Stomach (tissue), 9 donors: ENCODE results near the gene THSD7B. TPM values are rescaled to one million over a fixed set of nuclear protein-coding genes. Genes with fewer than 3 reads are reported as not detected.

Source experiments
- DNase-seq, 2 donors: peaks; one replicate each; pipeline versions ENCODE4 v3.0.0 to v3.0.0-alpha.2; 2013 to 2019
- H3K27ac ChIP-seq, 5 donors: fragments of 200-600 bp in 4 of 5; sonication (generic) in 4 of 5; one replicate each; pipeline ENCODE4 v1.5.1; 2013 to 2019; ENCODE audit warnings: mild to moderate bottlenecking in 1 of 5, moderate library complexity in 1 of 5
- H3K27me3 ChIP-seq, 3 donors: fragments of 200-600 bp; sonication (generic); one replicate each; pipeline ENCODE4 v1.5.1; 2017 to 2019; ENCODE audit warnings: mixed run types in 1 of 3
- H3K36me3 ChIP-seq, 4 donors: fragments of 200-600 bp; sonication (generic); 1 replicate in 3 of 4; 2 replicates in 1 of 4; pipeline ENCODE4 v1.5.1; 2016 to 2019
- H3K4me1 ChIP-seq, 4 donors: fragments of 200-600 bp; sonication (generic); one replicate each; pipeline ENCODE4 v1.5.1; 2016 to 2019
- H3K4me3 ChIP-seq, 4 donors: fragments of 200-600 bp; sonication (generic) in 3 of 4; one replicate each; pipeline ENCODE4 v1.5.1; 2016 to 2019; ENCODE audit warnings: mild to moderate bottlenecking in 1 of 4
- H3K9me3 ChIP-seq, 4 donors: fragments of 200-600 bp; sonication (generic); one replicate each; pipeline ENCODE4 v1.5.1; 2016 to 2019
- EP300 ChIP-seq: sonication (generic); formaldehyde crosslinking; IDR thresholded peaks from one replicate; pipeline ENCODE4 v1.6.1; 2017; ENCODE audit warnings: antibody characterized with exemption
- POLR2A ChIP-seq, 4 donors: fragments of 450-650 bp; IDR thresholded peaks; one replicate each; pipeline ENCODE4 v1.6.1; 2016; ENCODE audit warnings: antibody characterized with exemption in 4 of 4, control low read depth in 2 of 4, mild to moderate bottlenecking in 1 of 4, moderate library complexity in 1 of 4
- POLR2AphosphoS5 ChIP-seq, 3 donors: sonication (generic); formaldehyde crosslinking; IDR thresholded peaks; one replicate each; pipeline ENCODE4 v1.6.1; 2016; ENCODE audit warnings: antibody characterized with exemption in 3 of 3
- WGBS, 5 donors: extraction: QIAGEN DNeasy Blood & Tissue Kit in 3 of 5; methylation state at CpG; one replicate each; pipeline versions ENCODE4 v1.1.5 to v1.1.7; 2013 to 2018; 5-methylcytosine and 5-hydroxymethylcytosine counted together
- intact Hi-C: fragments of 100-400 bp; cut with DNase I; formaldehyde crosslinking; loops from one replicate; pipeline ENCODE4 v1.15.1; 2023; ENCODE audit warnings: low total_unique reads
- polyA plus RNA-seq, 3 donors: library from polyadenylated mRNA; stranded (reverse); fragments of 200-250 nt; gene quantifications; one replicate each; pipeline ENCODE4 v1.2.3, GENCODE V29; 2013
- total RNA-seq, 5 donors: library from RNA; depleted of rRNA; stranded (reverse); fragments of >200 nt; gene quantifications; one replicate each; pipeline versions ENCODE4 v1.1.0 to v1.2.3, GENCODE V29; 2014 to 2016
- TF ChIP-seq, protein P1 (sequence below), 7 experiments: fragments of 450-650 bp in 4 of 7; fragments of 200-600 bp in 3 of 7; sonication (generic) in 3 of 7; IDR thresholded peaks; one replicate each; pipeline ENCODE4 v1.5.1; 2016 to 2019; ENCODE audit warnings: antibody characterized with exemption in 7 of 7, control low read depth in 2 of 7, mild to moderate bottlenecking in 1 of 7
- donor health status: healthy with polysubstance abuse.
- donor health status: Bipolar disorder and iron deficiency.
- donor health status: healthy.

Gene THSD7B
- total and polyA plus RNA-seq, 8 donors, result 0.05 to 4.4 TPM; not detected in 6

DNA sequence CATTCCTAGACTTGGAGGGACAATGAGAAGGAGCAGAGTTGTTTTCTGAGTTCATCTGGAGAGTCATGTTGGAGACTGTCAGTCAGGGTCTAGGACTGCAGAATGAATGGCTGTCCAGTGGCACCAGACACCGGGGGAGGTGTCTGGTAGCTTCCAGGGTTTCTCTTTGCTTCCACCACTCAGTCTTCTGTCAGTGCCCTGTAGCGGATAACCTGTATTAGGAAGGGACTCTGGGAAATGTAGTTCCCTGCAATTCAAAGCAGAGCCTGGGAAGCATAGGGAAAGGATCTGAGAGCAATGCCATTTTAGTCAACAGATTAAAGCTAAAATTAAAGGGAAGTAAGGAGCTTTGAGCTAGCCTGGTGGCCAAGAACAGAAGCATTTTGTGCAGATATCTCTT is 257.9 kb downstream of the THSD7B start:
- intact Hi-C loops, result no loop called here
- Histone ChIP-seq H3K27me3 (no peaks in the 10 kb centered on the region), H3K36me3 (no peaks in the 10 kb centered on the region), H3K4me3 (no peak overlapping the region), H3K4me1 (no peaks in the 10 kb centered on the region), H3K9me3 (peaks cover 0 to 3% (median 0%) of the 10 kb centered on the region in 4 donors), H3K27ac (no peak overlapping the region)
- WGBS, 5 donors, result 34 to 60% (median 56%) methylated on average over 2 of the region's 2 CpGs
- TF ChIP-seq POLR2A (IDR thresholded peaks at IDR 0.05), result no peak
- TF ChIP-seq, protein P1, sequence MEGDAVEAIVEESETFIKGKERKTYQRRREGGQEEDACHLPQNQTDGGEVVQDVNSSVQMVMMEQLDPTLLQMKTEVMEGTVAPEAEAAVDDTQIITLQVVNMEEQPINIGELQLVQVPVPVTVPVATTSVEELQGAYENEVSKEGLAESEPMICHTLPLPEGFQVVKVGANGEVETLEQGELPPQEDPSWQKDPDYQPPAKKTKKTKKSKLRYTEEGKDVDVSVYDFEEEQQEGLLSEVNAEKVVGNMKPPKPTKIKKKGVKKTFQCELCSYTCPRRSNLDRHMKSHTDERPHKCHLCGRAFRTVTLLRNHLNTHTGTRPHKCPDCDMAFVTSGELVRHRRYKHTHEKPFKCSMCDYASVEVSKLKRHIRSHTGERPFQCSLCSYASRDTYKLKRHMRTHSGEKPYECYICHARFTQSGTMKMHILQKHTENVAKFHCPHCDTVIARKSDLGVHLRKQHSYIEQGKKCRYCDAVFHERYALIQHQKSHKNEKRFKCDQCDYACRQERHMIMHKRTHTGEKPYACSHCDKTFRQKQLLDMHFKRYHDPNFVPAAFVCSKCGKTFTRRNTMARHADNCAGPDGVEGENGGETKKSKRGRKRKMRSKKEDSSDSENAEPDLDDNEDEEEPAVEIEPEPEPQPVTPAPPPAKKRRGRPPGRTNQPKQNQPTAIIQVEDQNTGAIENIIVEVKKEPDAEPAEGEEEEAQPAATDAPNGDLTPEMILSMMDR (IDR thresholded peaks at IDR 0.05), result no peak
- no peak for TF ChIP-seq EP300
- no peak for TF ChIP-seq POLR2AphosphoS5 (IDR thresholded peaks at IDR 0.05)
- no peak for DNase-seq

DNA sequence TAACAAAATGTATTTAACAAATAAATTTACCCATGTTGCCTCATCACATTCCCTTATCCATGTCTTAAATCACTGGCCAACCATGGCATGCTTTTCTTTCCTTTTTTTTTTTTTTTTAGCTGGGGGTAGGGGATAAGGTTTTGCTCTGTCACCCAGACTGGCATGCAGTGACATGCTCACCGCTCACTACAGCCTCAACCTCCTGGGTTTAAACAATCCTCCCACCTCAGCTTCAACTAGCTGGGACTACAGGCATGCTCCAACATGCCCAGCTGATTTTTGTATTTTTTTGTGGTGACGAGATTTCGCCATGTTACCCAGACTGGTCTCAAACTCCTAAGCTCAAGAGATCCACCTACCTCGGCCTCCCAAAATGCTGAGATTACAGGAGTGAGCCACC is 266.4 kb downstream of the THSD7B start:
- Histone ChIP-seq H3K36me3 (no peaks in the 10 kb centered on the region), H3K4me1 (no peaks in the 10 kb centered on the region), H3K27ac (no peak overlapping the region), H3K27me3 (no peaks in the 10 kb centered on the region), H3K9me3 (peaks cover 0 to 3% (median 0%) of the 10 kb centered on the region in 4 donors), H3K4me3 (no peak overlapping the region)
- intact Hi-C loops, result no loop called here
- TF ChIP-seq POLR2A (IDR thresholded peaks at IDR 0.05) (no peak), POLR2AphosphoS5 (IDR thresholded peaks at IDR 0.05) (no peak), EP300 (no peak)
- TF ChIP-seq, protein P1 (IDR thresholded peaks at IDR 0.05), result no peak
- no peak for DNase-seq
- 77 to 96% (median 91%) methylated on average over 4 of the region's 4 CpGs for WGBS, 5 donors

DNA sequence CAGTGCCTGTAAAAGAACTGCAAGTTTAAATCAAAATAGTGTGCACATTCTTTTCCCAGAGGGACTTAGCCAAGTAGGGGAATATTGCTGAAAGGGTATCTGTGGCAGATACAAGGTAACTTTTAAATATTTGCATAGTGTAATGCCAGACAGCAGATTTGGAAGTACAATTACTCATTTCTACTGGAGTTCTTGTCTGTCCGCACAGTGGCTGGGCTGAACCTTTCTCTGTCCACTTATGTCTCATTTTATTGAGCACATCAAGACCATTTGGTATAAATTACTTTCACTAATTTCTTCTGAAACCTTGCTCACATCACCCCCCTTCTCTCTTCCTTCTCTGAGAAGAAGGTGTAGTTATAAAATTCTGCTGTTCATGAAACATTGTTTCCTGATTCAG is 271.3 kb downstream of the THSD7B start:
- H3K9me3 ChIP-seq, result no peaks in the 10 kb centered on the region
- H3K27ac ChIP-seq, result no peak overlapping the region
- DNase-seq, result no peak
- WGBS, 5 donors, result 78 to 96% (median 88%) methylated on average over 1 of the region's 1 CpG
- no peaks in the 10 kb centered on the region for H3K4me1 ChIP-seq
- no peaks in the 10 kb centered on the region for H3K36me3 ChIP-seq
- H3K4me3 ChIP-seq, result no peak overlapping the region
- TF ChIP-seq POLR2AphosphoS5 (IDR thresholded peaks at IDR 0.05) (no peak), POLR2A (IDR thresholded peaks at IDR 0.05) (no peak), EP300 (no peak)
- TF ChIP-seq, protein P1 (IDR thresholded peaks at IDR 0.05), result no peak
- intact Hi-C loops, result no loop called here
- H3K27me3 ChIP-seq, result no peaks in the 10 kb centered on the region

DNA sequence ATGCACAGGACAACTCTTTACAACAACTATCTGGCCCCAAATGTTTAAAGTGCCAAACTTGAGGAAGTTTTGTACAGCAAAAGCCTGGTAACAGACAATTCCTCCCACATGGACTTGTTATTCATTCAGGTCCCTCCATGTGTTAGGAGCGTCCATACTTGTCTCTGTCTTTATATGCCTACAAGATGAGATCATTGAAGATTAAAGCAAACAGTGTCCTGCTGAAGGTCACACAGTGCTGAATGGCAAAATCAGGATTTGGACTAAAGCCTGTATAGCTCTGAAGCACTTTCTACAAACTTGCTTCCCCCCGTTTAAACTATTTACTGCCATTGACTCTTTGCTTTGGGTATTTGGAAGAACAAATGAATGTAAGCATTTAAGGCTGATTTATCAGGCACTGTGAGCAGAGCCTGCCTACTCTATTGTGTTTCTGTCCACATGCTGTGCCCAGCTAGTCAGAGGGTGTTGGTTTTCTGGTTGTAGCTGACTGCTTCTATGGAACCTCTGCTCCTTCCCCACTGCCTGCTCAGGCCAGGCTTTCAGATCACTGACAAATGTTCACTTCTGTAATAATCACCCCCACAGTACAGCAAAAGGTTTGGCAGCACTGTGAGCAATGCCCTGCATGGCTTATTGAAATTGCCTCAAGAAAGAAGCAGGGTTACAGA is 274.3 kb downstream of the THSD7B start:
- Histone ChIP-seq H3K9me3 (no peaks in the 10 kb centered on the region), H3K27me3 (no peaks in the 10 kb centered on the region), H3K4me1 (no peaks in the 10 kb centered on the region), H3K27ac (no peak overlapping the region), H3K36me3 (no peaks in the 10 kb centered on the region), H3K4me3 (no peak overlapping the region)
- DNase-seq, result no peak
- TF ChIP-seq EP300 (no peak), POLR2A (IDR thresholded peaks at IDR 0.05) (no peak), POLR2AphosphoS5 (IDR thresholded peaks at IDR 0.05) (no peak)
- TF ChIP-seq, protein P1 (IDR thresholded peaks at IDR 0.05), result no peak
- 50 to 60% (median 54%) methylated on average over 2 of the region's 2 CpGs for WGBS, 5 donors
- intact Hi-C loops, result no loop called here
